Activated CD8-positive, alpha-beta memory T cell treated with anti-CD3 and anti-CD28 coated beads for 36 hours (primary cell): ENCODE measurements around the gene HIF3A. TPM values are rescaled to one million over a fixed set of nuclear protein-coding genes. Genes with fewer than 3 reads are reported as not detected.
"Not testable (repeated sequence)": the region's sequence is repeated elsewhere in the genome, so short reads cannot be mapped to it uniquely, and the experiment has no call there.

Experiments used
- CTCF ChIA-PET: fragments of 350-600 bp; sonication (Branson Sonifier 250); formaldehyde crosslinking; loops from one replicate; lab custom pipeline; 2021; ENCODE audit warnings: antibody characterized with exemption; lab: Charles Lee
- POLR2A ChIA-PET: fragments of 350-600 bp; sonication (Branson Sonifier 250); formaldehyde crosslinking; loops from one replicate; lab custom pipeline; 2021; ENCODE audit warnings: antibody characterized with exemption; lab: Charles Lee
- total RNA-seq, 2 experiments: library from RNA; stranded (reverse); gene quantifications; one replicate each; pipeline ENCODE4 v1.2.3, GENCODE V29; 2021

Gene HIF3A
- total RNA-seq, result not detected

GRCh38 chr19:46296722-46297461, at the start of gene HIF3A:
TSS of gene HIF3A (plus strand) at chr19:46297042. CDS start at chr19:46297077, 35 bp downstream.
- POLR2A ChIA-PET, result no interaction called here

GRCh38 chr19:46250076-46250735, 46.6 kb upstream of the HIF3A start:
- POLR2A ChIA-PET, result no interaction called here
- CTCF ChIA-PET, result no interaction called here

More at GRCh38 chr19:46296722-46297461, at the start of gene HIF3A:
- CTCF ChIA-PET, result interaction anchor here (0.6 kb wide), 1 partner anchor 16 kb away, joined by 4 read pairs; no protein-coding TSS in a partner anchor

GRCh38 chr19:46251416-46251815, 45.4 kb upstream of the HIF3A start:
- ChIA-PET CTCF (no interaction called here), POLR2A (no interaction called here)

GRCh38 chr19:46254776-46255175, 42.1 kb upstream of the HIF3A start:
- CTCF ChIA-PET, result interaction anchor here (0.6 to 1.2 kb wide), 3 partner anchors 10 to 226 kb away, joined by 3 to 6 read pairs (median 4); no protein-coding TSS in a partner anchor
- POLR2A ChIA-PET, result no interaction called here

GRCh38 chr19:46256855-46257254, 40.0 kb upstream of the HIF3A start:
- CTCF ChIA-PET, result no interaction called here

GRCh38 chr19:46261501-46261900, 35.3 kb upstream of the HIF3A start:
- POLR2A ChIA-PET, result not testable (repeated sequence)
- CTCF ChIA-PET, result interaction anchor here (1.8 kb wide), 1 partner anchor 233 kb away, joined by 4 read pairs; no protein-coding TSS in a partner anchor

More at GRCh38 chr19:46256855-46257254, 40.0 kb upstream of the HIF3A start:
- POLR2A ChIA-PET, result no interaction called here

- CTCF ChIA-PET, result interaction anchor here (0.7 to 2.4 kb wide), 4 partner anchors 147 to 399 kb away, joined by 3 to 10 read pairs (median 4); partner anchors contain the start of gene FOXA3
- POLR2A ChIA-PET, result not testable (repeated sequence)
Measured at GRCh38 chr19:46262684-46263296, 34.1 kb upstream of the HIF3A start.

- CTCF ChIA-PET, result interaction anchor here (0.6 to 5.4 kb wide), 16 partner anchors 11 to 472 kb away, joined by 3 to 53 read pairs (median 4); partner anchors contain the start of genes DMWD and MYPOP
- POLR2A ChIA-PET, result not testable (repeated sequence)
Measured at GRCh38 chr19:46264801-46265200, 32.0 kb upstream of the HIF3A start.

GRCh38 chr19:46265217-46265828, 31.5 kb upstream of the HIF3A start:
- ChIA-PET POLR2A (no interaction called here), CTCF (interaction anchor here (0.6 to 5.4 kb wide), 16 partner anchors 11 to 363 kb away, joined by 3 to 53 read pairs (median 4); partner anchors contain the start of gene MYPOP)

GRCh38 chr19:46269101-46269500, 27.7 kb upstream of the HIF3A start:
- POLR2A ChIA-PET, result no interaction called here
- CTCF ChIA-PET, result interaction anchor here (5.4 kb wide), 1 partner anchor 241 kb away, joined by 53 read pairs; no protein-coding TSS in a partner anchor

- ChIA-PET CTCF (interaction anchor here (0.8 to 1.3 kb wide), 2 partner anchors 9 to 242 kb away, joined by 4 read pairs; no protein-coding TSS in a partner anchor), POLR2A (no interaction called here)
Measured at GRCh38 chr19:46270521-46271256, 26.2 kb upstream of the HIF3A start.

GRCh38 chr19:46271481-46272197, 25.2 kb upstream of the HIF3A start:
- ChIA-PET CTCF (interaction anchor here (0.6 to 1.3 kb wide), 3 partner anchors 8 to 396 kb away, joined by 3 to 4 read pairs (median 3); no protein-coding TSS in a partner anchor), POLR2A (interaction anchor here (0.7 kb wide), 1 partner anchor 515 kb away, joined by 3 read pairs; no protein-coding TSS in a partner anchor)

GRCh38 chr19:46273931-46274330, 22.9 kb upstream of the HIF3A start:
- POLR2A ChIA-PET, CTCF ChIA-PET: not testable (repeated sequence)

- POLR2A ChIA-PET, result no interaction called here
- CTCF ChIA-PET, result no interaction called here
Measured at GRCh38 chr19:46279177-46279576, 17.7 kb upstream of the HIF3A start.

- CTCF ChIA-PET, result interaction anchor here (0.5 to 0.6 kb wide), 2 partner anchors 65 to 358 kb away, joined by 3 read pairs; no protein-coding TSS in a partner anchor
- POLR2A ChIA-PET, result no interaction called here
Measured at GRCh38 chr19:46283771-46284170, 13.1 kb upstream of the HIF3A start.

- CTCF ChIA-PET, result no interaction called here
- POLR2A ChIA-PET, result no interaction called here
Measured at GRCh38 chr19:46284635-46285034, 12.2 kb upstream of the HIF3A start.

- POLR2A ChIA-PET, result no interaction called here
- CTCF ChIA-PET, result interaction anchor here (0.6 kb wide), 1 partner anchor 254 kb away, joined by 3 read pairs; no protein-coding TSS in a partner anchor
Measured at GRCh38 chr19:46287585-46287984, 9.3 kb upstream of the HIF3A start.
